Measurements from ENCODE around the gene ANKRD52. TPM values are rescaled to one million over a fixed set of nuclear protein-coding genes. Genes with fewer than 3 reads are reported as not detected.
"Not testable (repeated sequence)": the region's sequence is repeated elsewhere in the genome, so short reads cannot be mapped to it uniquely, and the experiment has no call there.

Gene ANKRD52
- total and polyA plus RNA-seq, 5 donors from 2014 or later = 5.0 to 40.1 (median 6.9) TPM

- Mint-ChIP-seq H3K27me3 (no peaks in the 10 kb centered on the region), H3K9me3 (no peaks in the 10 kb centered on the region), H3K27ac (peak overlapping the region; percentile 47 to 93 (median 75)), H3K4me1 (peaks cover 0 to 4% (median 2%) of the 10 kb centered on the region in 4 donors), H3K36me3 (no peaks in the 10 kb centered on the region), H3K4me3 (no peak overlapping the region)
- H3K36me3 ChIP-seq (ENCODE audit: control insufficient read depth, insufficient read depth, low read length) = no peaks in the 10 kb centered on the region
- no peaks in the 10 kb centered on the region for H3K4me1 ChIP-seq (ENCODE audit: control insufficient read depth, insufficient read depth, low read length, poor library complexity, severe bottlenecking)
- no peak for DNase-seq
- no peak overlapping the region for H3K27ac ChIP-seq (ENCODE audit: insufficient read depth, low read length, poor library complexity, severe bottlenecking)
- H3K4me3 ChIP-seq (ENCODE audit: low read depth, low read length) = no peak overlapping the region
- ATAC-seq (ENCODE audit: low read depth in 2 of 2) = no peak
- no peaks in the 10 kb centered on the region for H3K27me3 ChIP-seq (ENCODE audit: control insufficient read depth, insufficient read depth, low read length)
- no peaks in the 10 kb centered on the region for H3K9me3 ChIP-seq (ENCODE audit: control insufficient read depth in 2 of 2, low read length in 2 of 2)
Measured at GRCh38 chr12:56198836-56199235, 59.3 kb downstream of the ANKRD52 start.

- Mint-ChIP-seq H3K9me3 (no peaks in the 10 kb centered on the region), H3K36me3 (peaks cover 3% of the 10 kb centered on the region), H3K4me3 (no peak overlapping the region), H3K27ac (peak overlapping the region in 2 of 3 donors; percentile 8 to 71), H3K27me3 (no peaks in the 10 kb centered on the region), H3K4me1 (peaks cover 3 to 9% (median 6%) of the 10 kb centered on the region in 4 donors)
- ATAC-seq (ENCODE audit: low read depth in 2 of 2) = no peak
- no peak for DNase-seq
- H3K4me3 ChIP-seq (ENCODE audit: low read depth, low read length) = no peak overlapping the region
- H3K27ac ChIP-seq (ENCODE audit: insufficient read depth, low read length, poor library complexity, severe bottlenecking) = no peak overlapping the region
- no peaks in the 10 kb centered on the region for H3K4me1 ChIP-seq (ENCODE audit: control insufficient read depth, insufficient read depth, low read length, poor library complexity, severe bottlenecking)
- H3K9me3 ChIP-seq (ENCODE audit: control insufficient read depth in 2 of 2, low read length in 2 of 2) = no peaks in the 10 kb centered on the region
- H3K27me3 ChIP-seq (ENCODE audit: control insufficient read depth, insufficient read depth, low read length) = no peaks in the 10 kb centered on the region
- H3K36me3 ChIP-seq (ENCODE audit: control insufficient read depth, insufficient read depth, low read length) = no peaks in the 10 kb centered on the region
Measured at GRCh38 chr12:56197921-56198635, 60.1 kb downstream of the ANKRD52 start.

GRCh38 chr12:56196818-56197550 lies 61.2 kb downstream of the ANKRD52 start:
- not testable (repeated sequence) for H3K27me3 ChIP-seq (ENCODE audit: control insufficient read depth, insufficient read depth, low read length); H3K4me1 ChIP-seq (ENCODE audit: control insufficient read depth, insufficient read depth, low read length, poor library complexity, severe bottlenecking); H3K4me3 Mint-ChIP-seq; ATAC-seq (ENCODE audit: low read depth in 2 of 2); H3K27ac Mint-ChIP-seq; H3K9me3 Mint-ChIP-seq; H3K27ac ChIP-seq (ENCODE audit: insufficient read depth, low read length, poor library complexity, severe bottlenecking); H3K4me3 ChIP-seq (ENCODE audit: low read depth, low read length); H3K36me3 ChIP-seq (ENCODE audit: control insufficient read depth, insufficient read depth, low read length); H3K27me3 Mint-ChIP-seq; H3K9me3 ChIP-seq (ENCODE audit: control insufficient read depth in 2 of 2, low read length in 2 of 2); H3K36me3 Mint-ChIP-seq; DNase-seq
- H3K4me1 Mint-ChIP-seq = peaks cover 9 to 16% (median 11%) of the 10 kb centered on the region in 4 donors

- H3K27ac Mint-ChIP-seq = peak overlapping the region in 2 of 3 donors; percentile 26 to 81
- no peaks in the 10 kb centered on the region for H3K27me3 ChIP-seq (ENCODE audit: control insufficient read depth, insufficient read depth, low read length)
- H3K4me3 ChIP-seq (ENCODE audit: low read depth, low read length) = no peak overlapping the region
- H3K4me3 Mint-ChIP-seq = peak overlapping the region in 3 of 4 donors; percentile 56 to 94 (median 70)
- H3K4me1 ChIP-seq (ENCODE audit: control insufficient read depth, insufficient read depth, low read length, poor library complexity, severe bottlenecking) = peaks cover 21% of the 10 kb centered on the region
- no peak for ATAC-seq (ENCODE audit: low read depth in 2 of 2)
- peaks cover 0 to 1% (median 0%) of the 10 kb centered on the region in 7 donors for H3K9me3 Mint-ChIP-seq
- H3K36me3 ChIP-seq (ENCODE audit: control insufficient read depth, insufficient read depth, low read length) = no peaks in the 10 kb centered on the region
- no peaks in the 10 kb centered on the region for H3K9me3 ChIP-seq (ENCODE audit: control insufficient read depth in 2 of 2, low read length in 2 of 2)
- H3K36me3 Mint-ChIP-seq = peaks cover 4% of the 10 kb centered on the region
- peaks cover 15% of the 10 kb centered on the region for H3K27me3 Mint-ChIP-seq
- H3K4me1 Mint-ChIP-seq = peaks cover 17 to 41% (median 21%) of the 10 kb centered on the region in 4 donors
- DNase-seq = peak; percentile 62 to 88 (median 76)
- no peak overlapping the region for H3K27ac ChIP-seq (ENCODE audit: insufficient read depth, low read length, poor library complexity, severe bottlenecking)
Measured at GRCh38 chr12:56193025-56193578, 65.1 kb downstream of the ANKRD52 start.

GRCh38 chr12:56192582-56192981 lies 65.6 kb downstream of the ANKRD52 start:
- ATAC-seq (ENCODE audit: low read depth in 2 of 2) (no peak), DNase-seq (no peak)
- Histone ChIP-seq H3K27me3 (ENCODE audit: control insufficient read depth, insufficient read depth, low read length) (no peaks in the 10 kb centered on the region), H3K4me3 (ENCODE audit: low read depth, low read length) (no peak overlapping the region), H3K4me1 (ENCODE audit: control insufficient read depth, insufficient read depth, low read length, poor library complexity, severe bottlenecking) (peaks cover 26% of the 10 kb centered on the region), H3K36me3 (ENCODE audit: control insufficient read depth, insufficient read depth, low read length) (no peaks in the 10 kb centered on the region), H3K27ac (ENCODE audit: insufficient read depth, low read length, poor library complexity, severe bottlenecking) (no peak overlapping the region), H3K9me3 (ENCODE audit: control insufficient read depth in 2 of 2, low read length in 2 of 2) (no peaks in the 10 kb centered on the region)
- H3K27me3 Mint-ChIP-seq = peaks cover 16% of the 10 kb centered on the region
- H3K4me3 Mint-ChIP-seq = peak overlapping the region in 3 of 4 donors; percentile 56 to 94 (median 70)
- peaks cover 4% of the 10 kb centered on the region for H3K36me3 Mint-ChIP-seq
- H3K9me3 Mint-ChIP-seq = peaks cover 0 to 1% (median 0%) of the 10 kb centered on the region in 7 donors
- peaks cover 22 to 46% (median 26%) of the 10 kb centered on the region in 4 donors for H3K4me1 Mint-ChIP-seq
- H3K27ac Mint-ChIP-seq = peak overlapping the region in 2 of 3 donors; percentile 26 to 81

GRCh38 chr12:56190695-56191155 lies 67.5 kb downstream of the ANKRD52 start:
- no peak for DNase-seq
- ATAC-seq (ENCODE audit: low read depth in 2 of 2) = no peak
- Mint-ChIP-seq H3K4me1 (peaks cover 30 to 60% (median 37%) of the 10 kb centered on the region in 4 donors), H3K9me3 (peaks cover 0 to 1% (median 0%) of the 10 kb centered on the region in 7 donors), H3K36me3 (peaks cover 6% of the 10 kb centered on the region), H3K4me3 (peak overlapping the region; percentile 95 to 99 (median 96)), H3K27me3 (peaks cover 16% of the 10 kb centered on the region), H3K27ac (peak overlapping the region; percentile 97 to 99 (median 99))
- no peaks in the 10 kb centered on the region for H3K27me3 ChIP-seq (ENCODE audit: control insufficient read depth, insufficient read depth, low read length)
- peak overlapping the region; percentile 86 for H3K27ac ChIP-seq (ENCODE audit: insufficient read depth, low read length, poor library complexity, severe bottlenecking)
- no peaks in the 10 kb centered on the region for H3K9me3 ChIP-seq (ENCODE audit: control insufficient read depth in 2 of 2, low read length in 2 of 2)
- peaks cover 11% of the 10 kb centered on the region for H3K36me3 ChIP-seq (ENCODE audit: control insufficient read depth, insufficient read depth, low read length)
- H3K4me3 ChIP-seq (ENCODE audit: low read depth, low read length) = peak overlapping the region; percentile 71
- H3K4me1 ChIP-seq (ENCODE audit: control insufficient read depth, insufficient read depth, low read length, poor library complexity, severe bottlenecking) = peaks cover 32% of the 10 kb centered on the region

GRCh38 chr12:56189918-56190694 lies 68.1 kb downstream of the ANKRD52 start:
- Mint-ChIP-seq H3K4me1 (peaks cover 31 to 62% (median 39%) of the 10 kb centered on the region in 4 donors), H3K4me3 (peak overlapping the region; percentile 95 to 99 (median 96)), H3K27me3 (peaks cover 16% of the 10 kb centered on the region), H3K27ac (peak overlapping the region; percentile 97 to 99 (median 99)), H3K36me3 (peaks cover 7% of the 10 kb centered on the region), H3K9me3 (peaks cover 0 to 1% (median 0%) of the 10 kb centered on the region in 7 donors)
- peak; percentile 9 to 20 for ATAC-seq (ENCODE audit: low read depth in 2 of 2)
- Histone ChIP-seq H3K36me3 (ENCODE audit: control insufficient read depth, insufficient read depth, low read length) (peaks cover 15% of the 10 kb centered on the region), H3K4me3 (ENCODE audit: low read depth, low read length) (peak overlapping the region; percentile 71), H3K9me3 (ENCODE audit: control insufficient read depth in 2 of 2, low read length in 2 of 2) (no peaks in the 10 kb centered on the region), H3K27ac (ENCODE audit: insufficient read depth, low read length, poor library complexity, severe bottlenecking) (peak overlapping the region; percentile 86), H3K4me1 (ENCODE audit: control insufficient read depth, insufficient read depth, low read length, poor library complexity, severe bottlenecking) (peaks cover 32% of the 10 kb centered on the region), H3K27me3 (ENCODE audit: control insufficient read depth, insufficient read depth, low read length) (no peaks in the 10 kb centered on the region)
- DNase-seq = peak; percentile 56 to 78 (median 69)

Data from CD4-positive, CD25-positive, alpha-beta regulatory T cell (primary cell).